GM12875 (cell line): Measurements from ENCODE around the gene CLCN2.
A peak's percentile ranks its signal among the peaks of the same experiment; 100 is the strongest.

Source experiments
- H3K4me3 ChIP-seq: one replicate; pipeline ENCODE4 v1.5.1; 2011; ENCODE audit warnings: low read depth, low read length, control low read depth
- TF ChIP-seq, protein P1 (sequence below): IDR thresholded peaks from 2 replicates; pipeline ENCODE4 v1.5.1; 2011; ENCODE audit warnings: low read depth, mild to moderate bottlenecking, control low read depth, inconsistent platforms, low read length, moderate library complexity, borderline replicate concordance; ENCODE audit not compliant: insufficient read depth

CLCN2 gene

GRCh38 chr3:184311633-184312032 lies 49.8 kb downstream of the CLCN2 start:
- TF ChIP-seq, protein P1, sequence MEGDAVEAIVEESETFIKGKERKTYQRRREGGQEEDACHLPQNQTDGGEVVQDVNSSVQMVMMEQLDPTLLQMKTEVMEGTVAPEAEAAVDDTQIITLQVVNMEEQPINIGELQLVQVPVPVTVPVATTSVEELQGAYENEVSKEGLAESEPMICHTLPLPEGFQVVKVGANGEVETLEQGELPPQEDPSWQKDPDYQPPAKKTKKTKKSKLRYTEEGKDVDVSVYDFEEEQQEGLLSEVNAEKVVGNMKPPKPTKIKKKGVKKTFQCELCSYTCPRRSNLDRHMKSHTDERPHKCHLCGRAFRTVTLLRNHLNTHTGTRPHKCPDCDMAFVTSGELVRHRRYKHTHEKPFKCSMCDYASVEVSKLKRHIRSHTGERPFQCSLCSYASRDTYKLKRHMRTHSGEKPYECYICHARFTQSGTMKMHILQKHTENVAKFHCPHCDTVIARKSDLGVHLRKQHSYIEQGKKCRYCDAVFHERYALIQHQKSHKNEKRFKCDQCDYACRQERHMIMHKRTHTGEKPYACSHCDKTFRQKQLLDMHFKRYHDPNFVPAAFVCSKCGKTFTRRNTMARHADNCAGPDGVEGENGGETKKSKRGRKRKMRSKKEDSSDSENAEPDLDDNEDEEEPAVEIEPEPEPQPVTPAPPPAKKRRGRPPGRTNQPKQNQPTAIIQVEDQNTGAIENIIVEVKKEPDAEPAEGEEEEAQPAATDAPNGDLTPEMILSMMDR: no peak
- no peak overlapping the region for H3K4me3 ChIP-seq

DNA sequence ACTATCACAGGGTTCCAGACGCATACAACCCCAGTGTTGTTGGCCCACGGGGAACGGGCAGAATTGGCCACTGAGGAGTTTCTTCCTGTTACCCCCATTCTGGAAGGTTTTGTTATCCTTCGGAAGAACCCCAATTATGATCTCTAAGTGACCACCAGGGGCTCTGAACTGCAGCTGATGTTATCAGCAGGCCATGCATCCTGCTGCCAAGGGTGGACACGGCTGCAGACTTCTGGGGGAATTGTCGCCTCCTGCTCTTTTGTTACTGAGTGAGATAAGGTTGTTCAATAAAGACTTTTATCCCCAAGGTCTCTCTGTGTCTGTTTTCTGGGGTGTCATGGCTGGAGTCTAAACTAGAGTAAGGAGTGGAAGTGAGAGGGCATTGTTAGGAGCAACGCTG lies 52.7 kb downstream of the CLCN2 start:
- no peak overlapping the region for H3K4me3 ChIP-seq
- TF ChIP-seq, protein P1: no peak

GRCh38 chr3:184307915-184308314 lies 53.5 kb downstream of the CLCN2 start:
- no peak overlapping the region for H3K4me3 ChIP-seq
- TF ChIP-seq, protein P1: no peak

DNA sequence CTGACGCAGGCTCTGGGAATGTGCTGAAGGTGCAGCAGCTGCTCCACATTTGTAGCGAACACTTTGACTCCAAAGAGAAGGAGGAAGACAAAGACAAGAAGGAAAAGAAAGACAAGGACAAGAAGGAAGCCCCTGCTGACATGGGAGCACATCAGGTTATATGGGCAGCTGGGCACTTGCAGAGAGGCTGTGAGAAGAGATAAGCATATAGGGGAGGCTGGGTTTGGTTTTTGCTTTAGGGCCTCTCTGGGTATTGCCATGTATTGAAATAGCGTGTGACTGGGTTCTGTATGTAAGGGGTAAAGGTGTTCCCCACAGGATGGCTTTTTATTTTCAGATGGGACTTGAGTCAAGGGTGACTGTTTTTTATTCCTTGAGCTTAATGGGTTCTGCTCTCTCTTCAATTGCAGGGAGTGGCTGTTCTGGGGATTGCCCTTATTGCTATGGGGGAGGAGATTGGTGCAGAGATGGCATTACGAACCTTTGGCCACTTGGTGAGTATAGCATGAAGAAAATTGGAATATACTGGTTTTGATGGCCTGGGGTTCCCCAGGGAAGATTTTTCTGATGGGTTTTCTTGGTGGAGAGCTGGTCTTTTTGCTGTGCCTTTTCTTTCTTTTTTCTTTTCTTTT lies 54.9 kb downstream of the CLCN2 start:
- TF ChIP-seq, protein P1: no peak
- no peak overlapping the region for H3K4me3 ChIP-seq

DNA sequence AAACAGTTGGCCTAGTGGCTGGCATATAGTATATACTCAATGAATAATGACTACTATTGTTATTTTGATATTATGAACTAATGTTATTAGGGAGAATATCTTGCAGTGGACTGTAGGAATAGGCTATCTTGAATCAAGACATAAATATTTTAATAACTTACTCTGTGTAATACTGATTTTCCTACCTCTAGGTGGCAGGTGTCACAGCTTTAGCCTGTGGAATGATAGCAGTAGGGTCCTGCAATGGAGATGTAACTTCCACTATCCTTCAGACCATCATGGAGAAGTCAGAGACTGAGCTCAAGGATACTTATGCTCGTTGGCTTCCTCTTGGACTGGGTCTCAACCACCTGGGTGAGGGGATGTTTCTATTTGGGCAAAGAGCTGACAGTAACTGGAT lies 55.8 kb downstream of the CLCN2 start:
- H3K4me3 ChIP-seq: no peak overlapping the region
- TF ChIP-seq, protein P1: peak; percentile 20; the same call in 1 of the 2 replicates

DNA sequence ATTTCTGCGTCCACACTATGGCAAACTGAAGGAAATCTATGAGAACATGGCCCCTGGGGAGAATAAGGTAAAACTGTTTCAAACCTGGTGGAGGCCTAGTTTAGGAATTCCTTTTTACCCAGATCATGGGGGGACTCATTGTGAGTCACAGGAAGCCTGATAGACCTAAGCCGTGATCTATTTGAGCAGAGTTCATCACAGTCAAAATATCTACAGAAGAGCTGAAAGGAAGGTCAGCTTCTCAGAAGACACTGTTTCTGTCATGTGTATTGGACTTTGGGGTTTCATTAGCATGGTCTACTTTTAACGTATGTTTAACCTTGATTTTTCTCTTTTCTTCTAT lies 61.1 kb downstream of the CLCN2 start:
- H3K4me3 ChIP-seq: no peak overlapping the region

DNA sequence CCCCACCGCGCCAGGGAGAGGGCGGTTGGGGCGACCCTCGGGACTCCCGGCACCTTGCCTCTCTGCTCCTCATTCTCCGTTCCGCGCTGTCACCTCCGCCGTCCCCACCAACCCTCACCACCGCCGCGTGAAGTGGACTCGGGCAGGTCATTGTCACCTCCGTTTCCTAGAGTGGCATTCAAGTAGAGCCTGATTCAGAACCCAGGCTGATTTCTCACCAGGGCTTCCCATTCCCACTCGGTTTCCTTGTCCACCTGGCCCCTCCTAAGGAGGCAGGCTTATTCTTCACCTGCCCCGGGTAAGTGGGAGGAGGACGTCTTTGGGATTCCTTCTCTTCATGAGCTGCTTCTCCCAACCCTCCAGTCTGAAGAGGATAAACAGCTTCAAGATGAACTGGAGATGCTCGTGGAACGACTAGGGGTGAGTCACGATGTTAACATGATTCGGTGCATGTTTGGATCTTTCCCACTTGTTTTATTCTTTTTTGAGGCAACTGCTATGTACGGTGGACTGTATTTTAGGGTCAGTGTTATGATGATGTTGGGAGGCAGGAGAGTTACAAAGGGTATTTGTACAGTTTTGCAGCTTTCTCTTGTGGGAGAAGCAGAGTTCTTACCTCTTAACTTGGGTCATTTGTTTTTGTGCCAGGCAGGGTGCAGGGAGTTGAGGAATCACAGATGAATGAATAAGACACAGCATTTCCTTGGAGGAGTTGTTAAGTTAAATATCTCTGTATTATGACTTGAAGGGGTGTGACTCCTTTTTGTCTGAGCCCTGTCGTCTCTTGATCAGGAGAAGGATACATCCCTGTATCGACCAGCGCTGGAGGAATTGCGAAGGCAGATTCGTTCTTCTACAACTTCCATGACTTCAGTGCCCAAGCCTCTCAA lies 61.7 kb downstream of the CLCN2 start:
- H3K4me3 ChIP-seq: peak overlapping the region; percentile 96
- TF ChIP-seq, protein P1: no peak

More for the DNA sequence above, 61.1 kb downstream of the CLCN2 start:
- TF ChIP-seq, protein P1: no peak
